ENCODE results near the gene MSANTD7.
A peak's percentile ranks its signal among the peaks of the same experiment; 100 is the strongest.
"Not testable (repeated sequence)": the region's sequence is repeated elsewhere in the genome, so short reads cannot be mapped to it uniquely, and the experiment has no call there.

The MSANTD7 gene

DNA sequence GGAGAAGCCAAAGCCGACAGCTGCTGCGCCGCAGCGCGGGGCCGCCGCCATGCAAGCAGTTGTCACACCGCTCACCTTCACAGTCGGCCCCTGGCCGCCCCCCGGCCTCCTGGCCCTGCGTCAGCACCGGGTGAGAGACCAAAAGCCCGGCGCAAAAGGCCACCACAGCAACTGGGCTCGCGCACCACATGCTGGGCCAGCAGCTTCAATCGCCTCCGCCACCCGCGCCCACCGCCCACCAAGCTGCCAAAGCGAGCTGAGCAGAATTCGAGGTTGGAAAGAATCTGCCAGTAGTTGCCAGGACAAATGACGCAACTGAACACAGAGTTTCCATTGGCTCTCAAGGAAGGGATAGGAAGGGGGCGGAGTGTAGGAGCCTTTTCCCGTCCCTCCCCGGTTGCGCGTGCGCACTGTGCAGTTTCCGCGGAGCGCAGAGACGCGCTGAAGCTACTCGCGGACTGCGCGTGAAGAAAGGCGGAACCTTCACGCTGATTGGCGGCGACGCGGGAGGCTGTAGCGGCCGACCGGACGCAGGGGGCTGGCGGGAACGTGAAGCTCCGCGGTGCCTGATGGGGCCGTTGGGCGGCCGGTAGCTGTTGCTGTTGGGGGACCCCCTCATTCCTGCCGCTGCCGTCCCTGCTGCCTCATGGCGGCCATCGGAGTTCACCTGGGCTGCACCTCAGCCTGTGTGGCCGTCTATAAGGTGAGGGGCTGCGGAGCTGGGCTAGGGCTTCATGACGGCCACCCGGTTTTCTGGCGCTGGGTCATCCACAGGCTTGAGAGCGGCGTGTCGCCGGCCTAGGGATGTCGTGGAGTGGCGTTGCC lies at the start of gene MSANTD7, which contains the start of the genes CDNF and HSPA14:
Gene MSANTD7, plus strand, starts transcription at position 550 of the 825 bp plus-strand sequence. CDS start 3,979 bp downstream, outside the sequence.
Gene CDNF, minus strand, starts transcription at position 281 of the 825 bp plus-strand sequence. Its CDS starts 91 bp downstream, at position 190.
Gene HSPA14, plus strand, starts transcription at position 550 of the 825 bp plus-strand sequence. Its CDS starts 97 bp downstream, at position 647.
- peak; percentile 86 for DNase-seq

DNA sequence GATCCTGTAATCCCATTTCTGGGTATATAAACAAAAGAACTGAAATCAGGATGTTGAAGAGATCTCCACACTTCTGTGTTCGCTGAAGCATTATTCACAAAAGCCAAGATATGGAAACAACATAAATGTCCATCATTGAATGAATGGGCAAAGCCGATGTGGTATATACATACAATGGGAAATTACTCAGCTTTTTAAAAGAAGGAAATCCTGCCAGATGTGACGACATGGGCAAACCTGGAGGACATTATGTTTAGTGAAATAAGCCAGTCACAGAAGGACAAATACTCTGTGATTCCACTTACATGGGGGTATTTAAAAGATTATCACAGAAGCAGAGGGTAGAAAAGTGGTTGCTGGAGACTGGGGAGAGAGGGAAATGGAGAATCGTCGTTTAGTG lies 39.5 kb upstream of the MSANTD7 start:
- DNase-seq, result no peak

GRCh38 chr10:14800397-14800796 lies 37.7 kb upstream of the MSANTD7 start:
- no peak for DNase-seq

DNA sequence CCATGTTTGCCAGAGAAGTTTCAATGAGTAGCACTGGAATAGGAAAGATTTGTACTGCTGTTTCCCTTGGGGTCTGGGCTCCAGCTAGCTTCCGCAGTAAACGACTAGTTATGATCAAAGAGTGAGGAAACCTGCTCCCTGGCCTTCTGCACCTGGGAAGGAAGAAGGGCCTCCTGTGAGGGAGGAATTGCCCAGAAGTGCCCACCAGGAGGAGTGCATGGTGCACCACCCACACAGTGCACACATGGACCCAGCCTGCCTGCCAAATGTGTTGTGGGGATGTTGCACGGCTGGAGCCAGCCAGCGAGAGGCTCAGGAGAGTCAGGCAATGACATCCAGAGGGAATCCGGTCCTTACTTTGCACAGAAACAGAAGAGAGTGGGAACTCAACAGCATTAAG lies 36.4 kb upstream of the MSANTD7 start:
- DNase-seq, result no peak

DNA sequence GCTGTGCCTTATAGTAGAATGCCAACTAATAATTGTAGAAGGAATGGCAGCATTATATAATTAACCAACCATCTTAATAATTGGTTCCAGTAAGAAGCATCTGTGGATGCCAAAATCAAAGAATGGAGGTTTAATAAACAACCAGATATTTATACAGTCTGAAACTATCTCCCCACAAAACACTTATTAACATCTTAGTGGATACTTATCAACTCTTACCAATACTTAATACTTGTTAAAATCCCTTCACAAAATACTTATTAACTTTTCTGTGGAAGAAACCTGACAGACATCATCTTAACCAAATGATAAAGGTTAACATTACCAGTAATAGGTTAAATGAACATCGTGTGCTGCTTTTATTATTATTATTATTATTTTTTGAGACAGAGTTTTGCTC lies 34.3 kb upstream of the MSANTD7 start:
- no peak for DNase-seq

DNA sequence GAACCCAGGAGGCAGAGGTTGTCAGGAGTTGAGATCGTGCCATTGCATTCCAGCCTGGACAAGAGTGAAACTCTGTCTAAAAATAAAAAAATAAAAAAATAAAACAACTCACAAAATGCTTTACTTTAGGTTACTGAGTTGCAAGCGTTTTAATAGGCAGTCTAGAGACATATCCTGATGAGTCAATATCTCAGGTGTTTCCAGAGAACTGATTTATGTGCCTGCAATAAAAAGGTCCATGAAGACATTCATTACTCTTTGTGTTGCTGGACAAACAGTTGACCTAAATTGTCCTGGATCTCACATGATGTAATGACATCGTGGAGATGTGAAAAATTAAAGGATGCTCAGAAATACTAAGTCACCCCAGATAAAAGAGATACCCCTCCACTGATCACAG lies 31.8 kb upstream of the MSANTD7 start:
- DNase-seq, result no peak

DNA sequence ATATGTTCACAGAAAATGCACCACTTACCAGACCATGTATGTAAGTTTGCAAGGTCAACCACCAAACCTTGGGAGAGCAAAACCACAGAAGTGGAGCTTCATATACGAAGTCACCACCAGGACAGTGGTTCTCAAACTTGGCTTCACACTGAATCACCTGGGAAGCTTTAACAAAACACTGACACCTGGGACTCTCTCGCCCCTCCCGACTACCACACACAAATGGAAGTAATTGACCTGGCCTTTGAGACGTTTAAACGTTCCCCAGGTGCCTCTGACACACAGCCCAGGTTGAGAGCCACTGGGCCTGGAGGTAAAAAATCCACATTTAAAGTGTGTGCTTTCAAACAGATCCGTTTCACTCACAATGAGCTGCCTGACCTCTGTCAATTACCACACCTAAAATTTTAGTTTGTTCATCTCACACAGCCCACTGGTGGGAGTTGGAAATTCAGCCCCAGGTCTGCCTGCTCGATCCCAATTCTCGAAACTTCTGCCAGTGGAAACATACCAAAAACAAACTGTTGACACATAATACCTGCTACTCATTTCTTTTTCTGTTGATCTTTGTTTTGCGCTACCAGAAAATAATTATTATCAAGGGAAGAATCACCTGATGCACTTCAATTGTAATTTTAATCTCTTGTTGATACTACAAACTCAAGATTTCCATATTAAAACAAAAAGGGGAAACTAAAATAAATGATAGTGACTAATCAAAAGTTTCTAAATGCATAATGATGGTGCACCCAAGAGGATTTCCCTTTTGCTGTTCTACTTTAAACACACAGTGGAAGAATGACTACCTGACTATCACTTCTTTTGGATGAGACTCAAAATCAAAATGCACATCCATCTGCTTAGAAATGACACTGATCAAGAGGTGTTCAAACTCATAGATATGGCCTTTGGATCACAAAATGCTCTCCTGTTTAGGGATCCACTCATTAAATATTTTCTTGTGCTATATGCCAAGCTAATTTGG lies 26.8 kb upstream of the MSANTD7 start:
- DNase-seq, result no peak

DNA sequence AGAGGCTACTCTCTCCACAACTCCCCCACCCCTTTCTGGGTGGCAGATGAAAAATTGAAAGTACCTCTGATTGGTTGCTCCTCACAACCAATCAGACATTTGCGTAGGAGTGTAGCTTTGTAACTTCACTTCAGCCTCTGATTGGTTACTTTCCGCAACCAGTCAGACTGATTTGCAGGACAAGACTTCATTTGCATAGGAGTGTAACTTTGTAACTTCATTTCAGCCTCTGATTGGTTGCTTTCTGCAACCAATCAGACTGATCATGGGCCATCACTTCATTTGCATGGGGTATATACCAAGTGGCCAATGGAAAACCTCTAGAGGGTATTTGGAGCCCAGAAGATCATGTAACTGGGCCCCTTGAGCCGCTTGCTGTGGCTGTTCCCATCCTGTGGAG lies 25.8 kb upstream of the MSANTD7 start:
- DNase-seq, result no peak

- DNase-seq, result no peak
Measured at GRCh38 chr10:14815681-14816080, 22.4 kb upstream of the MSANTD7 start.

GRCh38 chr10:14816717-14817116 lies 21.4 kb upstream of the MSANTD7 start:
- DNase-seq, result not testable (repeated sequence)

- DNase-seq, result no peak
Measured at GRCh38 chr10:14820010-14820774, 17.9 kb upstream of the MSANTD7 start.

- DNase-seq, result no peak
Measured at GRCh38 chr10:14820775-14821154, 17.3 kb upstream of the MSANTD7 start.

DNA sequence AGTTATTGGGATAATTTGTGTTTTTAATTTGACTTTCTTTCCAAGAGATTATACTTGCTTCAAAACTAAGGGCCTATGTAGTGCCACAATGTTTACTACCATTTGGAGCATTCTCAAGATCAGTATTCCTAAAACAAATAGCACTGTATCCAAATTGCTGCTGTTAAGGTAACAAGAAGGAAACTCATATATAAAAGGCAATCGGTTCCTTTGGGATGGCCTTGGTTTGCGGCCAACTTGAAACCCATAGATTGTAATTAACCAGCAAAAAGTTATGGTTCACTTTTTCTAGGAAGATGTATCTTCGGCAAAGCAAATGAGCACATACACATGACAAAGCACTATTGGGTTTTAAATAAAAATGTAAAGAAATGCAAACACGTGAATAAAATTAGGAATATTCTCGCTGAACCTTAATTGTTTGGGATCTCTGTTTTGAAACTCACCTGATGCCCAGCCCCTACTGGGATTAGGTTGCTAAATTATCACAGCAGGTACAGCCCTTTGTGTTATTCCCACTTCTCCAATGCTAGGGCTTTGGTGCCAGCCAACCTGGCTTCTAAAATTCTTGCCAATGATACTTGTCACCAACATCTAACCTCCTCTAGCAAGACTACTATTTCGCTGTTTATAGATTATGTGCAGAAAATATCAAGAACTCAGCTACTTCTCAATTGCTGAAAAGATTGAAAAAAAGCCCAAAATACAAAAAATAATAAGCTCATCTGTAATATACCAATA lies 16.3 kb upstream of the MSANTD7 start:
- no peak for DNase-seq

- DNase-seq, result no peak
Measured at GRCh38 chr10:14822879-14823755, 15.0 kb upstream of the MSANTD7 start.

DNA sequence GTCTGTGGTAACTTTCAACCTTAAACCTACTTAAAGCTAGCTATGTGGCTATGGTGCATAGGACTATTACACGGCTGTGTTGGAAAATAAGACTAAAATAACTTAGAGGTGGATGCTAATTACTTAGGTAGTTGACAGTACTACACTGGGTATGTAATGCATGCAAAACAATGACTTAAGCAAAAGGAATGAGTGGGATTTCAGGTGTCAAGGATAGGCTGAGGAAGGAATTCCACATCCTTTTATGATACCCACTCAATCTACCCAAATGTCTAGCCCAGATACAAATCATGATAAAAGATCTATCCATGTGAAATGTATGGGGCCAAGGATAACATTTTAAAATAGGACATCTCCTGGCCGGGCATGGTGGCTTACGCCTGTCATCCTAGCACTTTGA lies 14.1 kb upstream of the MSANTD7 start:
- no peak for DNase-seq

GRCh38 chr10:14826076-14826829 lies 11.9 kb upstream of the MSANTD7 start:
- no peak for DNase-seq

- DNase-seq, result no peak
Measured at GRCh38 chr10:14833106-14833505, 5.0 kb upstream of the MSANTD7 start.

GRCh38 chr10:14836208-14836607 lies 1.9 kb upstream of the MSANTD7 start:
- DNase-seq, result no peak

DNA sequence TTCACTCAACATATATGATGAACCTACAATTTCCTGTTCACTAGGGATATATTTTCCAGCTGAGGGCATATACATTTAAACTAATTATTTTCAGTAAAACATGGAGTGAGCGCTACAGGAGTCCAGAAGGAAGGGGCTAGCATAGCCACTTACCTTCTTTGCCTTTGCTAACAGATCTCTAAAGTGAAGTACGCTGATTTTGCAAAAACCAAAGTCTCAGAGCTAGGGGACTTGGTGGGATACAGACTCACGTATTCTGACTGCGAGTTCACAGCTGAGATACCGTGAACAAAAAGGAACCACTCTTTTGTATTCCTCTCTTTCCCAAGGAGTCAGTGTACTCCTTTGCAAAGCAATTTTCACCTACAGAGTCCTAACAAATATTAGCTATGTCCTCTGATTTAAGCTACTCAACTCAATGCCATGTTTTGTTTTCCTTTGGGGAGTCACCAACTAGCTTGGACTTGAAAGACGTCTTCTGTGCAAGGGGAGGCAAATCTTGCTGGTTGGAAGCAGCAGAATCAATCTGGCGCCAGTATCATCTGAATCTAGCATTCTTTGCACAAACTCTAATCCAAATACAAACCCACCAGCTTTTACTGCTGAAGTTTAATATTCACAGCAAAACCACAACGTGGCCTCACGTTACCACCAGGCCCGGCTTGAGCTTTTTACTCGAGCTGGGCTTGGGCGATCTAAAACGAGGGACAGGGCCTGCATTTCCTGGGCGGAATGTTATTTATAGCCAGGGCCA lies 926 bp upstream of the MSANTD7 start:
- no peak for DNase-seq
